ENCODE data around the gene MRPS18B.
A peak's percentile ranks its signal among the peaks of the same experiment; 100 is the strongest.

GRCh38 chr6:30600451-30600961, 17.1 kb upstream of the MRPS18B start:
- TF ChIP-seq CTCF (IDR thresholded peaks at IDR 0.05) = no peak
- peak in 1 of 2 donors; percentile 31 for TF ChIP-seq POLR2A (IDR thresholded peaks at IDR 0.05)
